Measurements from ENCODE around the gene EID2B. TPM values are rescaled to one million over a fixed set of nuclear protein-coding genes. Genes with fewer than 3 reads are reported as not detected.
A peak's percentile ranks its signal among the peaks of the same experiment; 100 is the strongest.

Gene EID2B
- total and polyA plus RNA-seq, 3 donors from 2014 or later, result 6.6 to 12.2 (median 9.2) TPM

- Histone ChIP-seq H3K4me3 (no peak overlapping the region), H3K27me3 (peaks cover 3% of the 10 kb centered on the region), H3K9me3 (no peaks in the 10 kb centered on the region), H3K36me3 (ENCODE audit: low read depth, missing control alignments) (no peaks in the 10 kb centered on the region), H3K4me1 (peaks cover 3% of the 10 kb centered on the region), H3K27ac (no peak overlapping the region)
- WGBS, 2 donors, result 54 to 72% methylated on average over 9 of the region's 9 CpGs
- DNase-seq, result no peak
- intact Hi-C loops (cut with DNase I; ENCODE audit: low total_unique reads), result no loop called here
- TF ChIP-seq, protein P1, sequence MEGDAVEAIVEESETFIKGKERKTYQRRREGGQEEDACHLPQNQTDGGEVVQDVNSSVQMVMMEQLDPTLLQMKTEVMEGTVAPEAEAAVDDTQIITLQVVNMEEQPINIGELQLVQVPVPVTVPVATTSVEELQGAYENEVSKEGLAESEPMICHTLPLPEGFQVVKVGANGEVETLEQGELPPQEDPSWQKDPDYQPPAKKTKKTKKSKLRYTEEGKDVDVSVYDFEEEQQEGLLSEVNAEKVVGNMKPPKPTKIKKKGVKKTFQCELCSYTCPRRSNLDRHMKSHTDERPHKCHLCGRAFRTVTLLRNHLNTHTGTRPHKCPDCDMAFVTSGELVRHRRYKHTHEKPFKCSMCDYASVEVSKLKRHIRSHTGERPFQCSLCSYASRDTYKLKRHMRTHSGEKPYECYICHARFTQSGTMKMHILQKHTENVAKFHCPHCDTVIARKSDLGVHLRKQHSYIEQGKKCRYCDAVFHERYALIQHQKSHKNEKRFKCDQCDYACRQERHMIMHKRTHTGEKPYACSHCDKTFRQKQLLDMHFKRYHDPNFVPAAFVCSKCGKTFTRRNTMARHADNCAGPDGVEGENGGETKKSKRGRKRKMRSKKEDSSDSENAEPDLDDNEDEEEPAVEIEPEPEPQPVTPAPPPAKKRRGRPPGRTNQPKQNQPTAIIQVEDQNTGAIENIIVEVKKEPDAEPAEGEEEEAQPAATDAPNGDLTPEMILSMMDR (IDR thresholded peaks at IDR 0.05), result no peak
- no peak for TF ChIP-seq POLR2A (IDR thresholded peaks at IDR 0.05)
Observed at GRCh38 chr19:39518975-39519374, 13.7 kb downstream of the EID2B start.

GRCh38 chr19:39518458-39518857 lies 14.2 kb downstream of the EID2B start:
- Histone ChIP-seq H3K36me3 (ENCODE audit: low read depth, missing control alignments) (no peaks in the 10 kb centered on the region), H3K9me3 (no peaks in the 10 kb centered on the region), H3K27me3 (peaks cover 3% of the 10 kb centered on the region), H3K4me1 (peaks cover 3% of the 10 kb centered on the region), H3K27ac (no peak overlapping the region), H3K4me3 (no peak overlapping the region)
- intact Hi-C loops (cut with DNase I; ENCODE audit: low total_unique reads), result no loop called here
- no peak for DNase-seq
- 38 to 55% methylated on average over 5 of the region's 5 CpGs for WGBS, 2 donors
- no peak for TF ChIP-seq POLR2A (IDR thresholded peaks at IDR 0.05)
- TF ChIP-seq, protein P1 (IDR thresholded peaks at IDR 0.05), result no peak

GRCh38 chr19:39517432-39517831 lies 15.2 kb downstream of the EID2B start:
- intact Hi-C loops (cut with DNase I; ENCODE audit: low total_unique reads), result no loop called here
- TF ChIP-seq, protein P1 (IDR thresholded peaks at IDR 0.05), result no peak
- no peak for TF ChIP-seq POLR2A (IDR thresholded peaks at IDR 0.05)
- DNase-seq, result no peak
- Histone ChIP-seq H3K4me1 (peaks cover 3% of the 10 kb centered on the region), H3K4me3 (no peak overlapping the region), H3K27me3 (peaks cover 3% of the 10 kb centered on the region), H3K36me3 (ENCODE audit: low read depth, missing control alignments) (no peaks in the 10 kb centered on the region), H3K27ac (no peak overlapping the region), H3K9me3 (no peaks in the 10 kb centered on the region)
- WGBS, 2 donors, result 69 to 75% methylated on average over 3 of the region's 3 CpGs

DNA sequence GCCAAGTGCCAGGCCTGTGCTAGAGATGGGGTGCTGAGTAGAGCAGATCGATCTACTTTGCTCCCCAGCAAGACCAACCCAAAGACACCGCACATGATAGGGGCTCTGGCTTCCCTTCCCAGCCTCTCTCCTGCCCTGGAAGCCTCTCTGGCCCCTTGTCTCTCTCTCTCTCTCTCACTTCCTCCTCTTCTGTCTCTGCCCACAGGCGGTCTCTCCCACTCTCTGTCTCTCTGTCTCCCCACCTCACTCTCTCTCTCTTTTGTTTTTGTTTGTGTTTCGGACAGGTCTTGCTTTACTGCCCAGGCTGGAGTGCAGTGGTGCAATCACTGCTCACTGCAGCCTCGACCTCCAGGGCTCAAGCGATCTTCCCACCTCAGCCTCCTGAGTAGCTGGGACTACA lies 16.4 kb downstream of the EID2B start:
- Histone ChIP-seq H3K27me3 (peaks cover 3% of the 10 kb centered on the region), H3K9me3 (no peaks in the 10 kb centered on the region), H3K27ac (no peak overlapping the region), H3K4me3 (no peak overlapping the region), H3K36me3 (ENCODE audit: low read depth, missing control alignments) (no peaks in the 10 kb centered on the region), H3K4me1 (peaks cover 3% of the 10 kb centered on the region)
- DNase-seq, result no peak
- intact Hi-C loops (cut with DNase I; ENCODE audit: low total_unique reads), result no loop called here
- TF ChIP-seq POLR2A (IDR thresholded peaks at IDR 0.05), result no peak
- 37 to 41% methylated on average over 6 of the region's 6 CpGs for WGBS, 2 donors

DNA sequence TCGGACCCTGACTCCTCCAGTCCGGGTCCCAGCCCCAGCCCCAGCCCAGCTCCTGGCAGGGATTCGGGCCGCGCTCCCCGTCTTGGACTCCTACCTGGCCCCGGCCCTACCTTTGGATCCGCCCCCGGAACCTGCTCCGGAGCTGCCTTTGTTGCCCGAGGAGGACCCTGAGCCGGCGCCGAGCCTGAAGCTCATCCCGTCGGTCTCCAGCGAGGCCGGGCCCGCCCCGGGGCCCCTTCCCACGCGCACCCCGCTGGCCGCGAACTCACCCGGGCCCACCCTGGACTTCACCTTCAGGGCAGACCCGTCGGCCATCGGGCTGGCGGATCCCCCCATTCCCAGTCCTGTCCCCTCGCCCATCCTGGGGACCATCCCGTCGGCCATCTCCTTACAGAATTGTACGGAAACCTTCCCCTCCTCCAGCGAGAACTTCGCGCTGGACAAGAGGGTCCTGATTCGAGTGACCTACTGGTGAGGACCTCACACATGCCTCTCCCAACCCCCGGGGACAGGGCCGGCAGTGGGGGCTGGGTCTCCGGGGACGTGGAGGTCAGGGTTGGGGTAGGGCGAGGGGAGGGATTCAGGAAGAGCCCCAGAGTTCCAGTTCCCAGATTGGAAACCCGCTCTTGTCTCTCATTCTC lies 17.0 kb downstream of the EID2B start:
- Histone ChIP-seq H3K4me3 (peak overlapping the region; percentile 37), H3K27ac (no peak overlapping the region), H3K4me1 (peaks cover 3% of the 10 kb centered on the region), H3K36me3 (ENCODE audit: low read depth, missing control alignments) (no peaks in the 10 kb centered on the region), H3K27me3 (peaks cover 3% of the 10 kb centered on the region), H3K9me3 (no peaks in the 10 kb centered on the region)
- intact Hi-C loops (cut with DNase I; ENCODE audit: low total_unique reads), result no loop called here
- TF ChIP-seq, protein P1 (IDR thresholded peaks at IDR 0.05), result no peak
- TF ChIP-seq POLR2A (IDR thresholded peaks at IDR 0.05), result no peak
- WGBS, 2 donors, result 2 to 7% methylated on average over 6 to 44 of the region's 44 CpGs
- no peak for DNase-seq

Data from testis (tissue), 3 donors.